Measurements from ENCODE around the gene SDCCAG8. TPM values are rescaled to one million over a fixed set of nuclear protein-coding genes. Genes with fewer than 3 reads are reported as not detected.

Gene SDCCAG8
- total and polyA plus RNA-seq, 2 of the 8 experiments (the other 6 are each of a cell fraction or from before 2014, with no cell fraction given), result 15.6 to 21.0 TPM

DNA sequence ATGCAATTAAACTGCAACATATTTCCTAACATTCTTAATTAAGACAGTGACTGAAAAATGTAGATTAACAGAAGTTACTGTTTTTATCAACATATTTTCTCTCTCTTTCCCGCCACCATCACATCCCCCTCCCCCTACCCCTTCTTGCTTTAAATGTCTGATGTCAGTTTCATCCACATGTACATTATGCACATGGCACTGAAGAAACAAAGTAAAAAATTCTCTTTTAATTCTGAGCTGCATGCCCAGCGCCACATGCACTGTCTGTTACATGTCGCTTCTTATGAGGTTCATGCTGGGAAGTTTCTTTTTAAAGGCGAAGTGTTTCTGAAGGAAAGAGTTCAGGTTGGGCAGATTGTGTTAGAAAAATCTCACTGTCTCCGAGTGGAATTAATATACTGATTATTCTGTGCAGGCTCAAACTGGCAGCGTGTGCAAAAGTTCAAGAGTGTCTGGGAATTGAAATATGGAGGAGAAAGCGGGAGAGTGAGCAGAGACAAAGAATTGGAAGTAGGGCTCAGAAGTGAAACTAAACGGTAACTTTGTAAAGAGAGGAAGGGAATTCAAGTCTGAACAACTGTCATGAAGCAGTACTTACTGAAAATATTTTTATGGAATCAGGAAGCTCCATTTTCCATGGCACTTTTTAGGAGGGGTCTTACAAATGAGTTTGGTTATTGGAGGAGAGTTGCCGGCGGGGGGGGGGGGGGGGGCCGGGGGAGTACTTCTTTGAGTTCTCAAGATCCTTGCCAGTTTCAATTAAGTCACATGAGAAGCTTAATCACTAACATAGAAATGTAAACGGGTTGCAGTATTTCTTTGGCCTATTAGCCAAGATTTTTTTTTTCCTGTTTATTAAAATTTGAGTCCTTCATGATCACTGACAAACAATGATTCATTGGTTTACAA, 217.6 kb downstream of the SDCCAG8 start:
- POLR2A ChIA-PET (ENCODE audit: partially characterized antibody), result no interaction called here
- Histone ChIP-seq H3K4ac (replicated peaks; ENCODE audit: insufficient read length, low read depth, low read length) (no peak overlapping the region), H3K36me3 (ENCODE audit: control insufficient read depth in 2 of 4, insufficient read depth in 4 of 4, low read length in 3 of 4) (no peaks in the 10 kb centered on the region), H3K9ac (replicated peaks in 1 of 4; ENCODE audit: extremely low read depth in 1 of 4, low read depth in 3 of 4, low read length in 3 of 4) (no peak overlapping the region), H3K4me1 (replicated peaks in 1 of 4; ENCODE audit: control insufficient read depth in 3 of 4, insufficient read depth in 4 of 4, low read length in 3 of 4) (peaks cover 17 to 44% (median 29%) of the 10 kb centered on the region in 4 experiments), H3K27me3 (replicated peaks in 1 of 4; ENCODE audit: control insufficient read depth in 3 of 4, extremely low read depth in 1 of 4, insufficient read depth in 3 of 4, low read length in 3 of 4) (no peaks in the 10 kb centered on the region; a peak in 1 of 7 replicates), H3K23me2 (ENCODE audit: low read depth, low read length) (no peaks in the 10 kb centered on the region; the same call in 1 of the 2 replicates), H3K4me3 (ENCODE audit: extremely low read depth in 1 of 4, insufficient read depth in 2 of 4, low read depth in 3 of 4, low read length in 4 of 4) (peak overlapping the region in 1 of 4 experiments; percentile 40; a peak in 1 of 8 replicates), H4K8ac (ENCODE audit: extremely low read depth, insufficient read depth, low read length) (no peak overlapping the region), H3K4me2 (ENCODE audit: insufficient read depth in 1 of 2, low read depth in 2 of 2, low read length in 2 of 2) (peak overlapping the region; percentile 32 to 65; a peak in 3 of 4 replicates), H2BK12ac (ENCODE audit: low read depth, low read length) (no peak overlapping the region), H2BK15ac (ENCODE audit: low read length) (no peak overlapping the region), H4K91ac (replicated peaks; ENCODE audit: insufficient read length, low read length) (no peak overlapping the region), H3K79me1 (ENCODE audit: low read depth, low read length) (no peaks in the 10 kb centered on the region), H4K5ac (ENCODE audit: insufficient read length, low read depth, low read length) (no peak overlapping the region), H4K20me1 (replicated peaks in 1 of 2; ENCODE audit: control insufficient read depth in 1 of 2, insufficient read depth in 2 of 2, low read length in 2 of 2) (no peaks in the 10 kb centered on the region), H3K27ac (ENCODE audit: low read depth, low read length) (no peak overlapping the region), H2BK5ac (ENCODE audit: low read depth, low read length) (no peak overlapping the region), H2AFZ (ENCODE audit: low read length) (peak overlapping the region; percentile 55; the same call in 1 of the 2 replicates), H2BK120ac (replicated peaks; ENCODE audit: low read depth, low read length) (peak overlapping the region; percentile 45), H2BK20ac (ENCODE audit: low read length) (no peak overlapping the region), H3K14ac (ENCODE audit: insufficient read length) (no peak overlapping the region), H3K56ac (replicated peaks; ENCODE audit: insufficient read length, low read depth, low read length) (no peak overlapping the region), H3K18ac (ENCODE audit: extremely low read depth, low read length) (no peak overlapping the region), H2AK5ac (ENCODE audit: low read depth, low read length) (no peak overlapping the region), H3K23ac (ENCODE audit: insufficient read length) (no peak overlapping the region), H3K9me3 (ENCODE audit: insufficient read depth in 2 of 2, low read depth in 1 of 2, low read length in 1 of 2) (no peaks in the 10 kb centered on the region), H3K79me2 (ENCODE audit: control insufficient read depth in 1 of 2, insufficient read depth in 2 of 2, low read length in 2 of 2) (no peaks in the 10 kb centered on the region)
- CTCF ChIA-PET (ENCODE audit: partially characterized antibody), result interaction anchor here (0.6 to 1.4 kb wide), 2 partner anchors 9 to 25 kb away, joined by 3 to 4 read pairs; no protein-coding TSS in a partner anchor
- DNase-seq (ENCODE audit: low read depth in 1 of 2, low spot score in 2 of 2), result no peak
- no peak for FAIRE-seq
- TF ChIP-seq SIN3A (conservative IDR thresholded peaks at IDR 0.05 in 1 of 2, IDR thresholded peaks at IDR 0.05 in 1 of 2; ENCODE audit: low read depth in 1 of 2, low read length in 2 of 2) (no peak), GABPA (IDR thresholded peaks at IDR 0.05; ENCODE audit: borderline replicate concordance, insufficient read depth, low read length) (no peak), TAF1 (IDR thresholded peaks at IDR 0.05; ENCODE audit: low read depth, low read length) (no peak), JUN (IDR thresholded peaks at IDR 0.05; ENCODE audit: low read depth, low read length) (no peak), RXRA (IDR thresholded peaks at IDR 0.05; ENCODE audit: insufficient read depth, low read depth, low read length) (no peak), TCF12 (IDR thresholded peaks at IDR 0.05; ENCODE audit: low read depth, low read length) (no peak), GTF2F1 (IDR thresholded peaks at IDR 0.05; ENCODE audit: borderline replicate concordance, low read depth, low read length) (no peak)
- 64% methylated on average over 9 of the region's 12 CpGs; no CpG with 5 or more reads in 1 of the 2 experiments for WGBS, 2 experiments (ENCODE audit: extremely low coverage in 1 of 2, insufficient coverage in 1 of 2, insufficient read length in 1 of 2, insufficient replicate concordance in 2 of 2, low coverage in 1 of 2, low lambda C conversion rate in 2 of 2, missing lambda C conversion rate in 1 of 2)

Measured in H1 (cell line).